Measurements from ENCODE around the gene VTCN1.

DNA sequence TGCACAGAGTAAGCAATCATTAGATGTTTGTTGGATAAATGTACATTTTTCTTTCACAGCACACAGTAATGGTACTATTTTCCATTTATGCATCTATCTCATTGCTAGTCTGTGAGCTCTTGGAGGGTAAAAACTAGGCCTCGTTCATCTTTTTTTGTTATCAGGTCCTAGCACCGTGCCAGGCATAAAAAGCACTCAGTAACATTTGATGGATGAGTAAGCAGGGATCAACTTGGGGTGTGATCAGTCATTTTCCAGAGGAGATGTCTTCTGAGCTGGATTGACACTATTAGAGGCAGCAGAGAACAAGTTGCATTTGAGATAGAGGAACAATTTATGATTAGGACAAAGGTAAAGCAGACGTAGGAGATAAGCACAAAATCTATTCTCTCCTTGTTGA is 4.3 kb upstream of the VTCN1 start:
- no peak for TF ChIP-seq OSR1 (CRISPR knock-in tag; IDR thresholded peaks at IDR 0.05)
- TF ChIP-seq RARB (CRISPR knock-in tag; IDR thresholded peaks at IDR 0.05): no peak
- TF ChIP-seq, protein P1, sequence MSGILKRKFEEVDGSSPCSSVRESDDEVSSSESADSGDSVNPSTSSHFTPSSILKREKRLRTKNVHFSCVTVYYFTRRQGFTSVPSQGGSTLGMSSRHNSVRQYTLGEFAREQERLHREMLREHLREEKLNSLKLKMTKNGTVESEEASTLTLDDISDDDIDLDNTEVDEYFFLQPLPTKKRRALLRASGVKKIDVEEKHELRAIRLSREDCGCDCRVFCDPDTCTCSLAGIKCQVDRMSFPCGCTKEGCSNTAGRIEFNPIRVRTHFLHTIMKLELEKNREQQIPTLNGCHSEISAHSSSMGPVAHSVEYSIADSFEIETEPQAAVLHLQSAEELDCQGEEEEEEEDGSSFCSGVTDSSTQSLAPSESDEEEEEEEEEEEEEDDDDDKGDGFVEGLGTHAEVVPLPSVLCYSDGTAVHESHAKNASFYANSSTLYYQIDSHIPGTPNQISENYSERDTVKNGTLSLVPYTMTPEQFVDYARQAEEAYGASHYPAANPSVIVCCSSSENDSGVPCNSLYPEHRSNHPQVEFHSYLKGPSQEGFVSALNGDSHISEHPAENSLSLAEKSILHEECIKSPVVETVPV (CRISPR knock-in tag; IDR thresholded peaks at IDR 0.05): no peak
- TF ChIP-seq, protein P2, sequence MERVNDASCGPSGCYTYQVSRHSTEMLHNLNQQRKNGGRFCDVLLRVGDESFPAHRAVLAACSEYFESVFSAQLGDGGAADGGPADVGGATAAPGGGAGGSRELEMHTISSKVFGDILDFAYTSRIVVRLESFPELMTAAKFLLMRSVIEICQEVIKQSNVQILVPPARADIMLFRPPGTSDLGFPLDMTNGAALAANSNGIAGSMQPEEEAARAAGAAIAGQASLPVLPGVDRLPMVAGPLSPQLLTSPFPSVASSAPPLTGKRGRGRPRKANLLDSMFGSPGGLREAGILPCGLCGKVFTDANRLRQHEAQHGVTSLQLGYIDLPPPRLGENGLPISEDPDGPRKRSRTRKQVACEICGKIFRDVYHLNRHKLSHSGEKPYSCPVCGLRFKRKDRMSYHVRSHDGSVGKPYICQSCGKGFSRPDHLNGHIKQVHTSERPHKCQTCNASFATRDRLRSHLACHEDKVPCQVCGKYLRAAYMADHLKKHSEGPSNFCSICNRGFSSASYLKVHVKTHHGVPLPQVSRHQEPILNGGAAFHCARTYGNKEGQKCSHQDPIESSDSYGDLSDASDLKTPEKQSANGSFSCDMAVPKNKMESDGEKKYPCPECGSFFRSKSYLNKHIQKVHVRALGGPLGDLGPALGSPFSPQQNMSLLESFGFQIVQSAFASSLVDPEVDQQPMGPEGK (CRISPR knock-in tag; IDR thresholded peaks at IDR 0.05; ENCODE audit: borderline replicate concordance): no peak
